Activated CD4-positive, alpha-beta T cell treated with anti-CD3 and anti-CD28 coated beads for 4 hours (primary cell): ENCODE data around the gene ARNT2.

Source experiments
- DNase-seq, 2 donors: peaks; one replicate each; pipeline ENCODE4 v3.0.0-alpha.2; 2020

ARNT2 gene

GRCh38 chr15:80444680-80445251 is 40.6 kb downstream of the ARNT2 start:
- no peak for DNase-seq

GRCh38 chr15:80445300-80446041 is 41.3 kb downstream of the ARNT2 start:
- no peak for DNase-seq

GRCh38 chr15:80447077-80447476 is 42.9 kb downstream of the ARNT2 start:
- DNase-seq: no peak

GRCh38 chr15:80449825-80450224 is 45.6 kb downstream of the ARNT2 start:
- DNase-seq: no peak

GRCh38 chr15:80450811-80451321 is 46.7 kb downstream of the ARNT2 start:
- no peak for DNase-seq

GRCh38 chr15:80452166-80452565 is 48.0 kb downstream of the ARNT2 start:
- no peak for DNase-seq

- no peak for DNase-seq
These were observed 51.0 kb downstream of the ARNT2 start for GRCh38 chr15:80455051-80455648.

- DNase-seq: peak; percentile 38 to 50
These were observed 51.7 kb downstream of the ARNT2 start for GRCh38 chr15:80455668-80456442.

- no peak for DNase-seq
These were observed 52.6 kb downstream of the ARNT2 start for GRCh38 chr15:80456517-80457492.

- no peak for DNase-seq
These were observed 53.7 kb downstream of the ARNT2 start for GRCh38 chr15:80457896-80458295.

GRCh38 chr15:80458580-80458979 is 54.4 kb downstream of the ARNT2 start:
- no peak for DNase-seq

- DNase-seq: no peak
These were observed 55.2 kb downstream of the ARNT2 start for GRCh38 chr15:80459380-80459779.

- no peak for DNase-seq
These were observed 55.6 kb downstream of the ARNT2 start for GRCh38 chr15:80459818-80460217.

- no peak for DNase-seq
These were observed 57.3 kb downstream of the ARNT2 start for GRCh38 chr15:80461356-80462095.

- no peak for DNase-seq
These were observed 57.9 kb downstream of the ARNT2 start for GRCh38 chr15:80462111-80462510.

GRCh38 chr15:80462836-80463512 is 58.8 kb downstream of the ARNT2 start:
- no peak for DNase-seq

GRCh38 chr15:80464951-80465625 is 60.9 kb downstream of the ARNT2 start:
- DNase-seq: no peak

- DNase-seq: no peak
These were observed 61.4 kb downstream of the ARNT2 start for GRCh38 chr15:80465626-80466005.

GRCh38 chr15:80466543-80466942 is 62.4 kb downstream of the ARNT2 start:
- no peak for DNase-seq

GRCh38 chr15:80467311-80467714 is 63.1 kb downstream of the ARNT2 start:
- DNase-seq: no peak
